Measurements from ENCODE around the gene YWHAQ. TPM values are rescaled to one million over a fixed set of nuclear protein-coding genes. Genes with fewer than 3 reads are reported as not detected.

The YWHAQ gene
- total and polyA plus RNA-seq, 9 of the 15 experiments (the other 6 are each of a cell fraction or from before 2014, with no cell fraction given) = 63.1 to 359 (median 203) TPM

- TF ChIP-seq GATA2 (CRISPR knock-in tag; IDR thresholded peaks at IDR 0.05) (peak; percentile 87), PCBP1 (IDR thresholded peaks at IDR 0.05; ENCODE audit: low read depth, low read length, poor library complexity, severe bottlenecking) (no peak), TSC22D4 (tag; IDR thresholded peaks at IDR 0.05) (no peak), TAL1 (IDR thresholded peaks at IDR 0.05) (peak; percentile 94), NFIX (CRISPR knock-in tag; IDR thresholded peaks at IDR 0.05; ENCODE audit: low read depth) (no peak), ESRRA (IDR thresholded peaks at IDR 0.05; ENCODE audit: borderline replicate concordance, low read depth) (no peak), CREM (IDR thresholded peaks at IDR 0.05; ENCODE audit: low read depth) (peak; percentile 45; the same call in 1 of the 2 replicates), TAF9B (IDR thresholded peaks at IDR 0.05; ENCODE audit: partially characterized antibody) (no peak), NCOA1 (IDR thresholded peaks at IDR 0.05; ENCODE audit: low read depth) (peak; percentile 57; the same call in 1 of the 2 replicates), ZNF263 (CRISPR knock-in tag; IDR thresholded peaks at IDR 0.05; ENCODE audit: borderline replicate concordance) (no peak), ZNF12 (CRISPR knock-in tag; IDR thresholded peaks at IDR 0.05) (no peak), NFE2 (IDR thresholded peaks at IDR 0.05; ENCODE audit: low read depth) (peak; percentile 88), JUND (IDR thresholded peaks at IDR 0.05; ENCODE audit: borderline replicate concordance, low read depth, low read length) (peak; percentile 45; the same call in 1 of the 2 replicates), JUND (tag; IDR thresholded peaks at IDR 0.05; ENCODE audit: borderline replicate concordance, low read depth, low read length) (no peak), MEIS2 (IDR thresholded peaks at IDR 0.05; ENCODE audit: partially characterized antibody) (peak; percentile 66), NR4A1 (CRISPR knock-in tag; IDR thresholded peaks at IDR 0.05) (no peak), NR4A1 (tag; IDR thresholded peaks at IDR 0.05) (0 out of 2 replicates have a peak, but pooled peaks have one; percentile 28), PML (IDR thresholded peaks at IDR 0.05; ENCODE audit: low read length) (peak; percentile 73), MAFF (IDR thresholded peaks at IDR 0.05; ENCODE audit: low read length) (peak; percentile 79), NEUROD1 (IDR thresholded peaks at IDR 0.05; ENCODE audit: borderline replicate concordance, low read depth, low read length, partially characterized antibody) (no peak), ZNF696 (CRISPR knock-in tag; conservative IDR thresholded peaks at IDR 0.05) (no peak), MBD1 (CRISPR knock-in tag; IDR thresholded peaks at IDR 0.05) (no peak)
- TF ChIP-seq, protein P1, sequence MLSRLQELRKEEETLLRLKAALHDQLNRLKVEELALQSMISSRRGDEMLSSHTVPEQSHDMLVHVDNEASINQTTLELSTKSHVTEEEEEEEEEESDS (CRISPR knock-in tag; IDR thresholded peaks at IDR 0.05) = no peak
- TF ChIP-seq, protein P2, sequence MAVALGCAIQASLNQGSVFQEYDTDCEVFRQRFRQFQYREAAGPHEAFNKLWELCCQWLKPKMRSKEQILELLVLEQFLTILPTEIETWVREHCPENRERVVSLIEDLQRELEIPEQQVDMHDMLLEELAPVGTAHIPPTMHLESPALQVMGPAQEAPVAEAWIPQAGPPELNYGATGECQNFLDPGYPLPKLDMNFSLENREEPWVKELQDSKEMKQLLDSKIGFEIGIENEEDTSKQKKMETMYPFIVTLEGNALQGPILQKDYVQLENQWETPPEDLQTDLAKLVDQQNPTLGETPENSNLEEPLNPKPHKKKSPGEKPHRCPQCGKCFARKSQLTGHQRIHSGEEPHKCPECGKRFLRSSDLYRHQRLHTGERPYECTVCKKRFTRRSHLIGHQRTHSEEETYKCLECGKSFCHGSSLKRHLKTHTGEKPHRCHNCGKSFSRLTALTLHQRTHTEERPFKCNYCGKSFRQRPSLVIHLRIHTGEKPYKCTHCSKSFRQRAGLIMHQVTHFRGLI (CRISPR knock-in tag; IDR thresholded peaks at IDR 0.05) = no peak
These were observed 43.2 kb upstream of the YWHAQ start (continued) for GRCh38 chr2:9673914-9674481.

Measured in K562 (cell line).